ENCODE measurements around the gene OSBPL8. TPM values are rescaled to one million over a fixed set of nuclear protein-coding genes. Genes with fewer than 3 reads are reported as not detected.

Gene OSBPL8, protein sequence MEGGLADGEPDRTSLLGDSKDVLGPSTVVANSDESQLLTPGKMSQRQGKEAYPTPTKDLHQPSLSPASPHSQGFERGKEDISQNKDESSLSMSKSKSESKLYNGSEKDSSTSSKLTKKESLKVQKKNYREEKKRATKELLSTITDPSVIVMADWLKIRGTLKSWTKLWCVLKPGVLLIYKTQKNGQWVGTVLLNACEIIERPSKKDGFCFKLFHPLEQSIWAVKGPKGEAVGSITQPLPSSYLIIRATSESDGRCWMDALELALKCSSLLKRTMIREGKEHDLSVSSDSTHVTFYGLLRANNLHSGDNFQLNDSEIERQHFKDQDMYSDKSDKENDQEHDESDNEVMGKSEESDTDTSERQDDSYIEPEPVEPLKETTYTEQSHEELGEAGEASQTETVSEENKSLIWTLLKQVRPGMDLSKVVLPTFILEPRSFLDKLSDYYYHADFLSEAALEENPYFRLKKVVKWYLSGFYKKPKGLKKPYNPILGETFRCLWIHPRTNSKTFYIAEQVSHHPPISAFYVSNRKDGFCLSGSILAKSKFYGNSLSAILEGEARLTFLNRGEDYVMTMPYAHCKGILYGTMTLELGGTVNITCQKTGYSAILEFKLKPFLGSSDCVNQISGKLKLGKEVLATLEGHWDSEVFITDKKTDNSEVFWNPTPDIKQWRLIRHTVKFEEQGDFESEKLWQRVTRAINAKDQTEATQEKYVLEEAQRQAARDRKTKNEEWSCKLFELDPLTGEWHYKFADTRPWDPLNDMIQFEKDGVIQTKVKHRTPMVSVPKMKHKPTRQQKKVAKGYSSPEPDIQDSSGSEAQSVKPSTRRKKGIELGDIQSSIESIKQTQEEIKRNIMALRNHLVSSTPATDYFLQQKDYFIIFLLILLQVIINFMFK
- total RNA-seq = 10 to 100 TPM; 65.5 to 78.9 TPM

GRCh38 chr12:76559400-76560085 is at the start of gene OSBPL8:
Gene OSBPL8 (minus strand): TSS chr12:76559771. CDS start chr12:76487551, 72,220 bp downstream.
- Histone ChIP-seq H3K4me3 (peak within 1 kb of the TSS; percentile 98), H3K4me1 (ENCODE audit: control insufficient read depth in 1 of 2, low read depth in 2 of 2) (peaks cover 9 to 25% of the 10 kb centered on the region in 2 donors), H3K36me3 (no peaks in the 10 kb centered on the region), H3K27me3 (replicated peaks; ENCODE audit: insufficient read depth) (no peaks in the 10 kb centered on the region), H3K9me3 (no peaks in the 10 kb centered on the region), H3K27ac (peak within 1 kb of the TSS; percentile 96 to 98)
- TF ChIP-seq, protein P1, sequence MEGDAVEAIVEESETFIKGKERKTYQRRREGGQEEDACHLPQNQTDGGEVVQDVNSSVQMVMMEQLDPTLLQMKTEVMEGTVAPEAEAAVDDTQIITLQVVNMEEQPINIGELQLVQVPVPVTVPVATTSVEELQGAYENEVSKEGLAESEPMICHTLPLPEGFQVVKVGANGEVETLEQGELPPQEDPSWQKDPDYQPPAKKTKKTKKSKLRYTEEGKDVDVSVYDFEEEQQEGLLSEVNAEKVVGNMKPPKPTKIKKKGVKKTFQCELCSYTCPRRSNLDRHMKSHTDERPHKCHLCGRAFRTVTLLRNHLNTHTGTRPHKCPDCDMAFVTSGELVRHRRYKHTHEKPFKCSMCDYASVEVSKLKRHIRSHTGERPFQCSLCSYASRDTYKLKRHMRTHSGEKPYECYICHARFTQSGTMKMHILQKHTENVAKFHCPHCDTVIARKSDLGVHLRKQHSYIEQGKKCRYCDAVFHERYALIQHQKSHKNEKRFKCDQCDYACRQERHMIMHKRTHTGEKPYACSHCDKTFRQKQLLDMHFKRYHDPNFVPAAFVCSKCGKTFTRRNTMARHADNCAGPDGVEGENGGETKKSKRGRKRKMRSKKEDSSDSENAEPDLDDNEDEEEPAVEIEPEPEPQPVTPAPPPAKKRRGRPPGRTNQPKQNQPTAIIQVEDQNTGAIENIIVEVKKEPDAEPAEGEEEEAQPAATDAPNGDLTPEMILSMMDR (IDR thresholded peaks at IDR 0.05) = no peak
- DNase-seq (ENCODE audit: low spot score) (peak; percentile 89), ATAC-seq (ENCODE audit: insufficient number of reproducible peaks, low FRiP score, low read depth) (peak; percentile 97)

GRCh38 chr12:76608070-76608469 is 48.5 kb upstream of the OSBPL8 start:
- Histone ChIP-seq H3K9me3 (no peaks in the 10 kb centered on the region), H3K4me3 (no peak overlapping the region), H3K27ac (no peak overlapping the region), H3K36me3 (no peaks in the 10 kb centered on the region), H3K27me3 (replicated peaks; ENCODE audit: insufficient read depth) (no peaks in the 10 kb centered on the region), H3K4me1 (ENCODE audit: control insufficient read depth in 1 of 2, low read depth in 2 of 2) (no peaks in the 10 kb centered on the region)
- DNase-seq (ENCODE audit: low spot score) (no peak), ATAC-seq (ENCODE audit: insufficient number of reproducible peaks, low FRiP score, low read depth) (no peak)
- TF ChIP-seq, protein P1 (IDR thresholded peaks at IDR 0.05) = no peak

DNA sequence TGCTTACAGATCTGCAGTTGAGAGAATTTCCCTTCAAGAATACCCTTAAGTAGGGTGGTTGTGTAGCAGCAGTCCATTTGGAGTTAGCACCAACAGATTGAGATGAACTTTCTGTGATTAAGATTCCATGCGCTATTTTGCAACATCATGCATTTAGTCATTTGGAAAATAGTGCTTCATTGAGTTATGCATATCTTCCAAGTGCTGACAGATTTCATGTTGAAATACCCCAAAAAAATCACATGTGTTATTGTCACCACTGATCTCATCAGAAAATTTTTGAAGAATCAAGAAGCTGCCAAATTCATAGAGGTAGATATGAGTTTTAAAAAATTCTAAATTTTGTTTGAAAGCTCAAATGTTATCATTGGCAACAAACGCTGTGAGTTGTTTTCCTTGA is 35.5 kb upstream of the OSBPL8 start:
- ATAC-seq (ENCODE audit: insufficient number of reproducible peaks, low FRiP score, low read depth) (no peak), DNase-seq (ENCODE audit: low spot score) (no peak)
- Histone ChIP-seq H3K4me3 (no peak overlapping the region), H3K36me3 (no peaks in the 10 kb centered on the region), H3K4me1 (ENCODE audit: control insufficient read depth in 1 of 2, low read depth in 2 of 2) (no peaks in the 10 kb centered on the region), H3K27me3 (replicated peaks; ENCODE audit: insufficient read depth) (no peaks in the 10 kb centered on the region), H3K27ac (no peak overlapping the region), H3K9me3 (no peaks in the 10 kb centered on the region)
- TF ChIP-seq, protein P1 (IDR thresholded peaks at IDR 0.05) = no peak

DNA sequence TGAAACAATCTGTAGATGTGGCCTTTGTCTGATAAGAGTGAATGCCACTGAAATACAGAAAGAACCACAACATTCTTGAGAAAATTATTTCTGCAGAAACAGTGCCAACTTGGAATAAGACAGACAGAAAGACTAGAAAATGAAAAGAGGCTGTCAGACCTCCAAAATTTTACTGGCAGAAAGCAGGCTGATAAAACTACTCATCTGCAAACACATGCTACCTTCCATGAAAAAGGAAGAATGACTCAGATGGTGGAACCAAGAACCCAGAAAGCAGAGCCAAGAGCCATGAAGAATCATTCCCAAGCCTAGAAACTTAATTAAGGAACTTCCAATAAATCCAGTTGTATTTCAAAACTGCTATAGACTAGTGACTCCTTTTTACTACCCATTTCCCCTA is 31.9 kb upstream of the OSBPL8 start:
- no peak overlapping the region for H3K4me3 ChIP-seq
- no peaks in the 10 kb centered on the region for H3K27me3 ChIP-seq (replicated peaks; ENCODE audit: insufficient read depth)
- ATAC-seq (ENCODE audit: insufficient number of reproducible peaks, low FRiP score, low read depth) (no peak), DNase-seq (ENCODE audit: low spot score) (no peak)
- no peaks in the 10 kb centered on the region for H3K36me3 ChIP-seq
- no peaks in the 10 kb centered on the region for H3K9me3 ChIP-seq
- TF ChIP-seq, protein P1 (IDR thresholded peaks at IDR 0.05) = no peak
- H3K27ac ChIP-seq = no peak overlapping the region
- no peaks in the 10 kb centered on the region for H3K4me1 ChIP-seq (ENCODE audit: control insufficient read depth in 1 of 2, low read depth in 2 of 2)
